RWPE1 (cell line): ENCODE measurements around the gene DMXL2.
"Not testable (repeated sequence)": the region's sequence is repeated elsewhere in the genome, so short reads cannot be mapped to it uniquely, and the experiment has no call there.

ENCODE experiments used
- CTCF ChIA-PET: fragments of 350-600 bp; sonication (Branson Sonifier 250); formaldehyde crosslinking; extraction: SDS; loops from one replicate; lab custom pipeline; 2021; lab: Yijun Ruan, JAX
- POLR2A ChIA-PET: fragments of 400-600 bp; formaldehyde crosslinking; extraction: SDS; loops from one replicate; lab custom pipeline; 2020; ENCODE audit warnings: antibody characterized with exemption; ENCODE audit not compliant: low non-redundant PET; lab: Yijun Ruan, JAX
- DNase-seq: peaks from one replicate; pipeline ENCODE4 v3.0.0; 2012; ENCODE audit warnings: low spot score
- H3K27ac ChIP-seq: fragments of 450-650 bp; 2 replicates; pipeline ENCODE4 v1.5.1; 2017
- TF ChIP-seq, protein P1 (sequence below): fragments of 450-650 bp; conservative IDR thresholded peaks from 2 replicates; pipeline ENCODE4 v1.5.1; 2017; ENCODE audit warnings: low read depth, mild to moderate bottlenecking

Gene DMXL2

DNA sequence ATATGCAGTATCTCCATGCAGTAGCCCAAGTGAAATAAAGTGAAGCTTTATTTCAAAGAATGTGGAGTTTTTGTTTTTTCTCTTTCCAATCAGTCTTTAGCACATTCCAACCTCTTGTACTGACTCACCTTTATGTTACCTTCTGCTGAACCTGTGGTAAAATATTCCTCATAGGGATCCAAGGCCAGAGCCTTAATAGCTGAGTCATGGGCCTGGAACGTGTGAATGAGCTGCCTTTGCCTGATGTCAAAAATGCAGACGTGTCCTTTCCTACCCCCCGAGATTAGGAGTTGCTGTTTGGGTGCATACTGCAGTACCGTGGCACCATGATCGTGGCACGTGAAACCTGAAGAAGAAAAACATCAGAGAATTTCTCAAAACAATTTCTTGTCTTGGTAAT is 172.6 kb downstream of the DMXL2 start:
- no peak overlapping the region for H3K27ac ChIP-seq

DNA sequence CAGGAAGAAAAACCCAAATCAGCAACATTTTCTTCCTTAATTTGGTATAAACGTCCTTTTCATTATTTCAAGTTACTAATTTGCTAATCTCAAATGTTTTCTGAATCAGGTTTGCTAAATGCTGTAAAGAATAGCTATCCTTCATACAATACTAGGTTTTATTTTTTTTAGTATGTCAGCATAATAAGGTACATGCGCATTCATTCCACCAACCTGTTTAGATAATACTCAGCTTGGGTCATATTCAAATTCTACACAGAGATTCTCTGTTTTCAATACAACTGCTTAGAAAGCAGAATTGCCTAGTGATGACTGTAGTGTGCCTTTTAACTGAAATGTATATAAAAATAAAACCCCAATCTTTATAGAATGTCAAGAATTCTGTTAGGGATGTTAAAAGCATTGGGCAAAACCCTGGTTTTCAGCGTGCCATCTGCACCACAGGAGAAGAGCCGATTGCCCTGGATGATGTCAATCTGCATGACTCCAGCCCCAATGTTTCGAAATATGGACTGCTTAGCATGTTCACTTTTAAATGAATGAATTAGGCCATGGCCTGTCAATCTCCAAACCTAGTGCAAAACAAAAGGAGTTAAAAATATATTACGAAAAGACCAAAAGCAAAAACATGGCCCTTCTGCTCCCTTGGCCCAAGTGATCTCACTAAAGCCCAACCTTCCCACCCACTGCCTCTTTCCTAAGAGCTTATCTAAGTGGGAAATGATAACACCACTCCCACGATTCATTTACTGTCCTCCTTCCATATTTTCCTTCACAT is 173.8 kb downstream of the DMXL2 start:
- TF ChIP-seq, protein P1, sequence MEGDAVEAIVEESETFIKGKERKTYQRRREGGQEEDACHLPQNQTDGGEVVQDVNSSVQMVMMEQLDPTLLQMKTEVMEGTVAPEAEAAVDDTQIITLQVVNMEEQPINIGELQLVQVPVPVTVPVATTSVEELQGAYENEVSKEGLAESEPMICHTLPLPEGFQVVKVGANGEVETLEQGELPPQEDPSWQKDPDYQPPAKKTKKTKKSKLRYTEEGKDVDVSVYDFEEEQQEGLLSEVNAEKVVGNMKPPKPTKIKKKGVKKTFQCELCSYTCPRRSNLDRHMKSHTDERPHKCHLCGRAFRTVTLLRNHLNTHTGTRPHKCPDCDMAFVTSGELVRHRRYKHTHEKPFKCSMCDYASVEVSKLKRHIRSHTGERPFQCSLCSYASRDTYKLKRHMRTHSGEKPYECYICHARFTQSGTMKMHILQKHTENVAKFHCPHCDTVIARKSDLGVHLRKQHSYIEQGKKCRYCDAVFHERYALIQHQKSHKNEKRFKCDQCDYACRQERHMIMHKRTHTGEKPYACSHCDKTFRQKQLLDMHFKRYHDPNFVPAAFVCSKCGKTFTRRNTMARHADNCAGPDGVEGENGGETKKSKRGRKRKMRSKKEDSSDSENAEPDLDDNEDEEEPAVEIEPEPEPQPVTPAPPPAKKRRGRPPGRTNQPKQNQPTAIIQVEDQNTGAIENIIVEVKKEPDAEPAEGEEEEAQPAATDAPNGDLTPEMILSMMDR, result no peak
- ChIA-PET POLR2A (no interaction called here), CTCF (interaction anchor here (0.6 kb wide), 1 partner anchor 54 kb away, joined by 5 read pairs; no protein-coding TSS in a partner anchor)
- H3K27ac ChIP-seq, result no peak overlapping the region
- no peak for DNase-seq

More for the DNA sequence above, 172.6 kb downstream of the DMXL2 start:
- POLR2A ChIA-PET, result no interaction called here
- DNase-seq, result peak; percentile 87
- CTCF ChIA-PET, result interaction anchor here (0.7 kb wide), 2 partner anchors 716 to 976 kb away, joined by 3 to 4 read pairs; no protein-coding TSS in a partner anchor
- TF ChIP-seq, protein P1, result no peak

DNA sequence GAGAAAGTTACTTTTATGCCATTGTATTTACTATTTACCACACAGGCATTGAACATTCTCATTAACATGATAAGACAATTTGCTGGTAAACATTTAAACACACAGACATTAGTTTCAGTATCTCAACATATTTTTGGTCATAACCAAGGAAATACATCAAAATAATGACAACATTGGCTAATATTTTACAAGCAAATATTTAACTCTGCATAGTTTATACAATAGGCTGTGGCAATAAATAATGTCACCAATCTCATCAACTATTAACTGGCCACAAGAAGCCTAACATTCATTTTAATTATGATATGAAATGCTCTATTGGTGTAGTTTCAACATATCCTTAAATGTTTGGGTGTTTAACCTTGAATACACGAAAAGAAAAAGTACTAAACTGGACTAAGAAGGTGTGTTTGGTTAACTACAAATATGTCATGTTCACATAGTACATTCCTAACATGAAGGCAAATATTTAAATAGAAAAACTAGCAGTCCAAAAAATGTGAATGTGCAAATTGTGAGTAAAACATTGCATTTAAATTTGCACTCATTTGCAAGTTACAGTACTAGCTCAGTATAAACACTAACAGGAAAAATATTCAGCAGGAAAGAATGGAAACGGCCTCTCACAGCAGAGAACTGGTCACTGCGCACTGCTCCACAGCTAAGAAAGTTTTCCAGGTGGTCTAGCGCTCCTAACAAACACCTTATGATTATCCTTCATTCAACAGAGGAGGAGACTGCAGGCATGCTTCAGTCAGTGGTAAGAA is 174.5 kb downstream of the DMXL2 start:
- TF ChIP-seq, protein P1, result no peak
- no peak for DNase-seq
- POLR2A ChIA-PET, result no interaction called here
- H3K27ac ChIP-seq, result no peak overlapping the region
- CTCF ChIA-PET, result no interaction called here

DNA sequence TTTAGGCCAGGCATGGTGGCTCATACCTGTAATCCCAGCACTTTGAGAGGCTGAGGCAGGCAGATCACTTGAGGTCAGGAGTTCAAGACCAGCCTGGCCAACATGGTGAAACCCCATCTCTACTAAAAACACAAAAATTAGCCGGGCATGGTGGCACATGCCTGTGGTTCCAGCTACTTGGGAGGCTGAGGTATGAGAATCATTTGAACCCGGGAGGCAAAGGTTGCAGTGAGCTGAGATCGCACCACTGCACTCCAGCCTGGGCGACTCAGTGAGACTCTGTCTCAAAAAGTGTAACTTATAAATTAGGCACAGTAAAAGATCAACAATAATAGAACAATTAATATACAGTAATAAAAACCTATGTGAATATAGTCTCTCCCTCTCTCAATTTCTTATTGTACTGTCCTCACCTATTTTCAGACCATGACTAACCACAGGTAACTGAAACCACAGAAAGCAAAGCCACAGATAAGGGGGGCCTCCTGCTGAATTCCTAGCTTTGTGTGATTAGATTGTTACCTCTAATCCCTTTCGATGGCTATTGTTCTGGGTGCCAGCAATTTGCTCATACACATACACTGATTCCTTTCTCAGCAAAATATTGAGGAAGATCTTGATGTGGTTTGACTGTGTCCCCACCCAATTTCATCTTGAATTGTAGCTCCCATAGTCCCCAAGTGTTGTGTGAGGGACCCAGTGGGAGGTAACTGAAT is 176.4 kb downstream of the DMXL2 start:
- CTCF ChIA-PET, result interaction anchor here (0.6 kb wide), 1 partner anchor 218 kb away, joined by 3 read pairs; no protein-coding TSS in a partner anchor
- H3K27ac ChIP-seq, DNase-seq, POLR2A ChIA-PET: not testable (repeated sequence)

DNA sequence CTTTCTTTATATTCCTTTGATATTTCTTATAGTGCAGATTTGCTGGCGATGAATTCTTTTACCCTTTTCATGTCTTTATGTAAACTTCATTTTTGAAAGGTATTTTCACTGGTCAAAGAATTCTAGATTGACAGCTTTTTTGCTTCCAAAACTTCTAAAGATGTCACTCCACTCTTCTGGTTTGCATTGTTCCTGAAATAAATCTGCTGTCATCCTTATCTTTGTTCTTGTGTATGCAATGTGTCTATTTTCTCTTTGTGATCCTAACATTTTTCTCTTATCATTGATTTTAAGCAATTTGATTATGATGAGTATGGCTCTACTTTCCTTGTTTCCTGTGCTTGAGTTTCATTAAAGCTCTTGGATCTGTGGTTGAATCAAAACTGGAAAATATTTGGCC is 177.8 kb downstream of the DMXL2 start:
- CTCF ChIA-PET, result no interaction called here
- no peak for DNase-seq
- POLR2A ChIA-PET, result no interaction called here
- no peak overlapping the region for H3K27ac ChIP-seq
- TF ChIP-seq, protein P1, result no peak

DNA sequence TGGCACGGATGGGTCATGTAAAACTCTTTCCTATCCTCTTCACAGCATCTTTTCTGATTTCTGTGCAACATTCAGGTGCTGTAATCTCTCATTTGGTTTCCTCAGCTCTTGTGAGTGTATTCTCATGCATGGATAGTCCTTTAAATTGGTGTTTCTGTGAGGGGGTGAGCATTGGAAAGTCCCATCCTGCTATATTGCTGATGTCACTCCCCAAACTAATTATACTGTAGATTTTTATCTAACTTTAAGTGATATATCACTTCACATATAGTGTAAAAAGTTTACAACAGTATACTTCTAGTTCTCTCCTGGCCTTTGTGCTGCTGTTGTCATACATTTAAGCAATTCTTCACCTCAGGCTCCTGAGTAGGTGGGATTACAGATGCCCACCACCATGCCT is 178.5 kb downstream of the DMXL2 start:
- no peak overlapping the region for H3K27ac ChIP-seq
- CTCF ChIA-PET, result no interaction called here
- TF ChIP-seq, protein P1, result no peak
- POLR2A ChIA-PET, result no interaction called here
- no peak for DNase-seq
